Smooth muscle cell (in vitro differentiated cells): Measurements from ENCODE around the gene IVNS1ABP. TPM values are rescaled to one million over a fixed set of nuclear protein-coding genes. Genes with fewer than 3 reads are reported as not detected.

Source experiments
- DNase-seq: peaks from one replicate; lab custom pipeline; 2025; ENCODE audit not compliant: unreplicated experiment; lab: John Stamatoyannopoulos, UW
- H2AFZ ChIP-seq: fragments of 200-600 bp; sonication (generic); 2 replicates; pipeline ENCODE4 v1.6.0; 2016; ENCODE audit warnings: antibody characterized with exemption, low read depth, mild to moderate bottlenecking
- H3F3A ChIP-seq: fragments of 200-600 bp; sonication (generic); 2 replicates; pipeline ENCODE4 v1.6.0; 2017; ENCODE audit warnings: antibody characterized with exemption, low read depth
- H3K27ac ChIP-seq: fragments of 200-600 bp; sonication (generic); 2 replicates; pipeline ENCODE4 v1.5.1; 2016; ENCODE audit warnings: low read depth, mild to moderate bottlenecking
- H3K27me3 ChIP-seq: fragments of 200-600 bp; sonication (generic); 2 replicates; pipeline ENCODE4 v1.6.1; 2016; ENCODE audit warnings: low read depth, mild to moderate bottlenecking
- H3K36me3 ChIP-seq: fragments of 200-600 bp; sonication (generic); 2 replicates; pipeline ENCODE4 v1.5.1; 2016; ENCODE audit warnings: low read depth
- H3K4me1 ChIP-seq: fragments of 200-600 bp; sonication (generic); 2 replicates; pipeline ENCODE4 v1.5.1; 2016; ENCODE audit warnings: low read depth
- H3K4me2 ChIP-seq: fragments of 200-600 bp; sonication (generic); 2 replicates; pipeline ENCODE4 v1.6.0; 2016; ENCODE audit warnings: mild to moderate bottlenecking
- H3K4me3 ChIP-seq: fragments of 200-600 bp; sonication (generic); 2 replicates; pipeline ENCODE4 v1.5.1; 2016; ENCODE audit warnings: mild to moderate bottlenecking
- H3K79me2 ChIP-seq: fragments of 200-600 bp; sonication (generic); 2 replicates; pipeline ENCODE4 v1.6.0; 2016; ENCODE audit warnings: low read depth, mild to moderate bottlenecking
- H3K9ac ChIP-seq: fragments of 200-600 bp; sonication (generic); 2 replicates; pipeline ENCODE4 v1.6.0; 2016; ENCODE audit warnings: low read depth
- H3K9me3 ChIP-seq: fragments of 200-600 bp; sonication (generic); replicated peaks from 2 replicates; pipeline ENCODE4 v1.5.1; 2016; ENCODE audit warnings: low read depth
- H4K20me1 ChIP-seq: fragments of 200-600 bp; sonication (generic); 2 replicates; pipeline ENCODE4 v1.6.0; 2016; ENCODE audit warnings: low read depth
- WGBS: methylation state at CpG from one replicate; pipeline ENCODE4 v1.1.7; 2016; ENCODE audit warnings: low lambda C conversion rate; 5-methylcytosine and 5-hydroxymethylcytosine counted together
- polyA plus RNA-seq: library from polyadenylated mRNA; unstranded; fragments of >200 nt; fragmentation: Nextera tagmentation; extraction: Ambion mirVana; gene quantifications from 2 replicates; pipeline ENCODE4 v1.2.1, GENCODE V29; 2016
- total RNA-seq: library from RNA; depleted of rRNA; stranded (reverse); fragments of >200 nt; gene quantifications from 2 replicates; pipeline ENCODE4 v1.2.3, GENCODE V29; 2014
- TF ChIP-seq, protein P1 (sequence below): fragments of 200-600 bp; sonication (generic); IDR thresholded peaks from 2 replicates; pipeline ENCODE4 v1.5.1; 2017; ENCODE audit warnings: borderline replicate concordance, mild to moderate bottlenecking, antibody characterized with exemption; ENCODE audit not compliant: insufficient read depth, poor library complexity, severe bottlenecking

The IVNS1ABP gene
- total and polyA plus RNA-seq, 2 experiments from 2014 or later, result 128 to 315 TPM

DNA sequence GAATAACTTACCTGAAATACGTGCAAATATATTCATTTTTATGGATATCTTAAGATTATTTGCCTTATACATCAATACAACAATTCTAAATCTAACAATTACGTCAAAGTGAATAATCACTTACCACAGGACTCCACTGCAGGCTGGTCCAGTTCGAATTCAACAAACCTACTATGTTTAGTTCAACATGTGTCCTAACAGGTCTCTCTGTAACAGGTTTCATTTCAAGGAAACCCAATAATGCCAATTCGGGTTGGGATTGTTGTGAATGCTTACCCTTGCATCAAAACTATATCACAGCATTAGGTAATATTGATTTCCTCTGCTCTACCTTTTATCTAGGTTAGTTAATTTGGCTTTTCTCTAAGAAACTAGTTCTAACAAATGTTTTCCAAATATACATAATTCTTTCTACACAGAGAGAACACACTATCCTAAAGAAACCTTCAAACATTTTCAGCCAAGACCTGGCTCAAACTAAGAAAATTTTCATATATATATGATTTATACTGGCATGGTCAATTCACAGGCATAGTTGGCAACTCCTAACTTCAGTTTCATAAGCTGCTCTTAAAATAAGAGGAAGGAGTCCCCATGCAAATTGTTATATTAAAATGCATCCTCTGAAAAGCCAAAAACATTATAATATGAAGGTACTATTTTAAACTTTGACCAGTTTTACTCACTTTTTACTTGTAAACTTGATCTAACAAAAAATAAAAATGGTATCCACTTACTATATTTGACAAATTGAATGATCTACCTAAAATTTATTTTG, 4.5 kb downstream of the IVNS1ABP start:
- TF ChIP-seq, protein P1, sequence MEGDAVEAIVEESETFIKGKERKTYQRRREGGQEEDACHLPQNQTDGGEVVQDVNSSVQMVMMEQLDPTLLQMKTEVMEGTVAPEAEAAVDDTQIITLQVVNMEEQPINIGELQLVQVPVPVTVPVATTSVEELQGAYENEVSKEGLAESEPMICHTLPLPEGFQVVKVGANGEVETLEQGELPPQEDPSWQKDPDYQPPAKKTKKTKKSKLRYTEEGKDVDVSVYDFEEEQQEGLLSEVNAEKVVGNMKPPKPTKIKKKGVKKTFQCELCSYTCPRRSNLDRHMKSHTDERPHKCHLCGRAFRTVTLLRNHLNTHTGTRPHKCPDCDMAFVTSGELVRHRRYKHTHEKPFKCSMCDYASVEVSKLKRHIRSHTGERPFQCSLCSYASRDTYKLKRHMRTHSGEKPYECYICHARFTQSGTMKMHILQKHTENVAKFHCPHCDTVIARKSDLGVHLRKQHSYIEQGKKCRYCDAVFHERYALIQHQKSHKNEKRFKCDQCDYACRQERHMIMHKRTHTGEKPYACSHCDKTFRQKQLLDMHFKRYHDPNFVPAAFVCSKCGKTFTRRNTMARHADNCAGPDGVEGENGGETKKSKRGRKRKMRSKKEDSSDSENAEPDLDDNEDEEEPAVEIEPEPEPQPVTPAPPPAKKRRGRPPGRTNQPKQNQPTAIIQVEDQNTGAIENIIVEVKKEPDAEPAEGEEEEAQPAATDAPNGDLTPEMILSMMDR, result no peak
- WGBS, result 78% methylated on average over 4 of the region's 4 CpGs
- Histone ChIP-seq H3K9ac (peak overlapping the region; percentile 97), H3K36me3 (peaks cover 24% of the 10 kb centered on the region), H3K4me3 (peak overlapping the region; percentile 92), H3K9me3 (no peaks in the 10 kb centered on the region), H4K20me1 (peaks cover 87% of the 10 kb centered on the region), H3K4me1 (peaks cover 36% of the 10 kb centered on the region), H2AFZ (no peak overlapping the region), H3F3A (peaks cover 11% of the 10 kb centered on the region), H3K27me3 (no peaks in the 10 kb centered on the region), H3K27ac (peak overlapping the region; percentile 98), H3K79me2 (peaks cover 94% of the 10 kb centered on the region), H3K4me2 (peak overlapping the region; percentile 96)
- DNase-seq, result no peak

DNA sequence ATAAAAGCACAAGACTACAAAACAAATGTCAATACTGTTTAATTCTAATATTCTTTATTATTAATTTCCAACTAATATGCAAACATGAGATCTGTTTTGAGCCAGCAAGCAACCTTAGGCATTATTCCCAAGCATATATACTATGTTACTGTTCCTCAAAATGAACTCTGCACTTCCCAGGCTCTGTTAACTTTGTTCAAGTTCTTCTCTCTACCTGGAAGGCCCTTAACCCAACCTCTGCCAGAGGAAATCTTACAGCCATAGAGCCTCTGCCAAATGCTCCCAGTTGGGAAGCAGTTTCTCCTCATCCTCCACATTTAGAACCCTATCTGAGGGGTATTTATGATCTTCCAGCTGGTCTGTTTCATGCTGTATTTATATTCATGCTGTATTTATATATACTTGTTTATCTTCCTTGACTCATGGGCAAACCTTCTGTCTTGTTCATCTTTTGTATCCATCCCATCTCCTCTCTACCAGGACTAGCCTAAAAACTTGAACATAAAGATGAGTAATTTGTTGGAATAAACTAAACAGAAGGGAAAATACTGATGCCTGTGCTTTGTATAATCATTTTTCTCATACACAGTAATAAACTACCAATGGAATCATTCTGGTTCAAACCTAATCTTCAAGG, 5.3 kb downstream of the IVNS1ABP start:
- H3K79me2 ChIP-seq, result peaks cover 99% of the 10 kb centered on the region
- H3K9ac ChIP-seq, result peak overlapping the region; percentile 97
- peak overlapping the region; percentile 98 for H3K27ac ChIP-seq
- H2AFZ ChIP-seq, result no peak overlapping the region
- peaks cover 36% of the 10 kb centered on the region for H3K4me1 ChIP-seq
- peak overlapping the region; percentile 96 for H3K4me2 ChIP-seq
- no peaks in the 10 kb centered on the region for H3K9me3 ChIP-seq
- TF ChIP-seq, protein P1, result no peak
- H3F3A ChIP-seq, result peaks cover 11% of the 10 kb centered on the region
- H3K4me3 ChIP-seq, result peak overlapping the region; percentile 92
- no peaks in the 10 kb centered on the region for H3K27me3 ChIP-seq
- H3K36me3 ChIP-seq, result peaks cover 31% of the 10 kb centered on the region
- no peak for DNase-seq
- H4K20me1 ChIP-seq, result peaks cover 95% of the 10 kb centered on the region

DNA sequence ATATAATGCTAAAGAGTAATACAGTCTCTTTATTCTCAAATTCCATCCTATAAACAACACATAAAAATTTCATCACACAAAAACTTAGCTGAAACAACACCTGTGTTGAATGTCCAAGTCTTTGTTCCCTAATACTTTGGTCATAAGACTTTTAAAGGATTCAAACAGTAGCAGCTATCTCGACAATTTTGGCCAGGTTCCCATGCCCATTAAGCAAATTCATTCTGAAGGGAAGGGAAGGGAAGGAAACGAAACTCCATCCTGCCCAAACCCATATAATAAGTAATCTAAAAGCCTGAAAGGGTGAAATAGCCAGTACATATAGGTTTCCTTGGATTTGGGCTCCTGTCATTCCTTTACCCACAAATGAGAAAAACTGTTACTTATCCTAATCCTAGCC, 7.5 kb downstream of the IVNS1ABP start:
- TF ChIP-seq, protein P1, result no peak
- Histone ChIP-seq H2AFZ (no peak overlapping the region), H3K4me3 (peak overlapping the region; percentile 6), H3K9me3 (no peaks in the 10 kb centered on the region), H3K4me1 (peaks cover 29% of the 10 kb centered on the region), H3K4me2 (peak overlapping the region; percentile 96), H3K36me3 (peaks cover 43% of the 10 kb centered on the region), H4K20me1 (peaks cover 87% of the 10 kb centered on the region), H3K27ac (peak overlapping the region; percentile 45), H3F3A (peaks cover 5% of the 10 kb centered on the region), H3K79me2 (peaks cover 82% of the 10 kb centered on the region), H3K9ac (no peak overlapping the region), H3K27me3 (no peaks in the 10 kb centered on the region)
- no peak for DNase-seq
- WGBS, result 82% methylated on average over 2 of the region's 2 CpGs
